ENCODE data around the gene SEZ6L2. TPM values are rescaled to one million over a fixed set of nuclear protein-coding genes. Genes with fewer than 3 reads are reported as not detected.
"Not testable (repeated sequence)": the region's sequence is repeated elsewhere in the genome, so short reads cannot be mapped to it uniquely, and the experiment has no call there.

SEZ6L2 gene
- total RNA-seq, 1 donor from 2014 or later: 0.07 TPM

- intact Hi-C loops (cut with micrococcal nuclease): no loop called here
Observed at GRCh38 chr16:29858149-29858849, 41.1 kb downstream of the SEZ6L2 start.

- intact Hi-C loops (cut with micrococcal nuclease): no loop called here
Observed at GRCh38 chr16:29857133-29857760, 42.1 kb downstream of the SEZ6L2 start.

- intact Hi-C loops (cut with micrococcal nuclease): no loop called here
Observed at GRCh38 chr16:29854520-29855100, 44.7 kb downstream of the SEZ6L2 start.

- intact Hi-C loops (cut with micrococcal nuclease): no loop called here
Observed at GRCh38 chr16:29852654-29853053, 46.7 kb downstream of the SEZ6L2 start.

- intact Hi-C loops (cut with micrococcal nuclease): no loop called here
Observed at GRCh38 chr16:29850998-29851397, 48.4 kb downstream of the SEZ6L2 start.

- intact Hi-C loops (cut with micrococcal nuclease): loop anchor here (2.0 to 5.0 kb wide), 2 partner anchors 157 to 173 kb away; partner anchors contain the start of gene C16orf92
Observed at GRCh38 chr16:29849505-29849904, 49.8 kb downstream of the SEZ6L2 start.

- intact Hi-C loops (cut with micrococcal nuclease): loop anchor here (1.0 to 5.0 kb wide), 7 partner anchors 21 to 174 kb away; partner anchors contain the start of genes C16orf92 and MVP
Observed at GRCh38 chr16:29848420-29849297, 50.7 kb downstream of the SEZ6L2 start.

- intact Hi-C loops (cut with micrococcal nuclease): loop anchor here (5.0 kb wide), 1 partner anchor 177 kb away; the partner anchor contains the start of gene C16orf92
Observed at GRCh38 chr16:29845656-29846055, 53.7 kb downstream of the SEZ6L2 start.

- intact Hi-C loops (cut with micrococcal nuclease): loop anchor here (5.0 kb wide), 1 partner anchor 178 kb away; the partner anchor contains the start of gene C16orf92
Observed at GRCh38 chr16:29844575-29845331, 54.6 kb downstream of the SEZ6L2 start.

- intact Hi-C loops (cut with micrococcal nuclease): no loop called here
Observed at GRCh38 chr16:29843931-29844330, 55.4 kb downstream of the SEZ6L2 start.

GRCh38 chr16:29842732-29843346 is 56.5 kb downstream of the SEZ6L2 start:
- intact Hi-C loops (cut with micrococcal nuclease): no loop called here

GRCh38 chr16:29841631-29842030 is 57.7 kb downstream of the SEZ6L2 start:
- intact Hi-C loops (cut with micrococcal nuclease): no loop called here

- intact Hi-C loops (cut with micrococcal nuclease): no loop called here
Observed at GRCh38 chr16:29840240-29840639, 59.1 kb downstream of the SEZ6L2 start.

GRCh38 chr16:29839822-29840221 is 59.5 kb downstream of the SEZ6L2 start:
- intact Hi-C loops (cut with micrococcal nuclease): no loop called here

GRCh38 chr16:29837841-29838240 is 61.5 kb downstream of the SEZ6L2 start:
- intact Hi-C loops (cut with micrococcal nuclease): no loop called here

- intact Hi-C loops (cut with micrococcal nuclease): no loop called here
Observed at GRCh38 chr16:29836623-29837022, 62.7 kb downstream of the SEZ6L2 start.

- intact Hi-C loops (cut with micrococcal nuclease): no loop called here
Observed at GRCh38 chr16:29835926-29836325, 63.4 kb downstream of the SEZ6L2 start.

- intact Hi-C loops (cut with micrococcal nuclease): no loop called here
Observed at GRCh38 chr16:29834079-29834478, 65.3 kb downstream of the SEZ6L2 start.

- intact Hi-C loops (cut with micrococcal nuclease): not testable (repeated sequence)
Observed at GRCh38 chr16:29833219-29833618, 66.1 kb downstream of the SEZ6L2 start.

GRCh38 chr16:29831490-29831889 is 67.9 kb downstream of the SEZ6L2 start:
- intact Hi-C loops (cut with micrococcal nuclease): no loop called here
